IMR-90 (cell line): Measurements from ENCODE around the gene TM4SF1. TPM values are rescaled to one million over a fixed set of nuclear protein-coding genes. Genes with fewer than 3 reads are reported as not detected.

Source experiments
- ATAC-seq: fragments of 200-7000 bp; cut with Tn5 transposase; 2 replicates; pipeline ENCODE4 v1.9.1; 2020; ENCODE audit warnings: low read depth, mild to moderate bottlenecking, moderate library complexity
- BruUV-seq: library from RNA; stranded (reverse); fragments of 400-500 nt; replicated peaks from 2 replicates; lab custom pipeline; 2021; lab: Mats Ljungman, UMichigan
- CTCF ChIA-PET: fragments of 300-600 bp; formaldehyde crosslinking; extraction: SDS; loops from one replicate; lab custom pipeline; 2021; ENCODE audit warnings: antibody characterized with exemption; lab: Yijun Ruan, JAX
- POLR2A ChIA-PET: fragments of 300-600 bp; sonication (Branson Sonifier 250); formaldehyde crosslinking; loops from one replicate; lab custom pipeline; 2022; ENCODE audit warnings: antibody characterized with exemption; ENCODE audit not compliant: unreplicated experiment; lab: Charles Lee
- DNase-seq: peaks from one replicate; pipeline ENCODE4 v3.0.0; 2013
- H2AFZ ChIP-seq: replicated peaks from 2 replicates; pipeline ENCODE3; 2013; ENCODE audit warnings: low read length, mild to moderate bottlenecking; ENCODE audit not compliant: poor library complexity
- H2AK5ac ChIP-seq: 2 replicates; pipeline ENCODE4 v1.6.1; 2013; ENCODE audit warnings: low read depth, low read length, inconsistent platforms
- H2AK9ac ChIP-seq: replicated peaks from 2 replicates; pipeline ENCODE3; 2013; ENCODE audit warnings: mild to moderate bottlenecking, low read depth, low read length, moderate library complexity; ENCODE audit not compliant: poor library complexity
- H2BK120ac ChIP-seq: 2 replicates; pipeline ENCODE4 v1.6.1; 2013; ENCODE audit warnings: low read depth, low read length, inconsistent platforms
- H2BK15ac ChIP-seq: 3 replicates; pipeline ENCODE4 v1.6.1; 2013; ENCODE audit warnings: low read depth, low read length, inconsistent platforms
- H2BK20ac ChIP-seq: 2 replicates; pipeline ENCODE4 v1.6.1; 2013; ENCODE audit warnings: low read depth, mild to moderate bottlenecking, inconsistent platforms, low read length, moderate library complexity
- H2BK5ac ChIP-seq: 2 replicates; pipeline ENCODE4 v1.6.1; 2013; ENCODE audit warnings: mild to moderate bottlenecking, low read depth, low read length, inconsistent platforms; ENCODE audit not compliant: poor library complexity, severe bottlenecking
- H3K14ac ChIP-seq: replicated peaks from 2 replicates; pipeline ENCODE4 v1.6.1; 2013; ENCODE audit warnings: low read depth, low read length, inconsistent platforms
- H3K18ac ChIP-seq: 2 replicates; pipeline ENCODE4 v1.6.1; 2013; ENCODE audit warnings: low read depth, low read length, control low read depth
- H3K23ac ChIP-seq: 2 replicates; pipeline ENCODE4 v1.6.1; 2013; ENCODE audit warnings: low read depth, low read length, inconsistent platforms
- H3K27ac ChIP-seq: 2 replicates; pipeline ENCODE4 v1.5.1; 2013; ENCODE audit warnings: mild to moderate bottlenecking, control low read depth, low read length; ENCODE audit not compliant: insufficient read depth
- H3K27me3 ChIP-seq: 2 replicates; pipeline ENCODE4 v1.6.1; 2013; ENCODE audit warnings: low read length; ENCODE audit not compliant: control insufficient read depth, insufficient read depth
- H3K36me3 ChIP-seq: 2 replicates; pipeline ENCODE4 v1.6.1; 2013; ENCODE audit warnings: low read length, mixed read lengths; ENCODE audit not compliant: control insufficient read depth, insufficient read depth
- H3K4ac ChIP-seq: 2 replicates; pipeline ENCODE4 v1.6.1; 2013; ENCODE audit warnings: low read depth, low read length, inconsistent platforms
- H3K4me1 ChIP-seq: 2 replicates; pipeline ENCODE4 v1.6.1; 2013; ENCODE audit warnings: low read length, mixed read lengths; ENCODE audit not compliant: control insufficient read depth, insufficient read depth
- H3K4me2 ChIP-seq: 2 replicates; pipeline ENCODE4 v1.6.1; 2013; ENCODE audit warnings: low read depth, mild to moderate bottlenecking, control low read depth, low read length, moderate library complexity
- H3K4me3 ChIP-seq: 2 replicates; pipeline ENCODE4 v1.5.1; 2013; ENCODE audit warnings: low read depth, mild to moderate bottlenecking, control low read depth, low read length, moderate library complexity; ENCODE audit not compliant: insufficient read depth
- H3K56ac ChIP-seq: 2 replicates; pipeline ENCODE4 v1.6.1; 2013; ENCODE audit warnings: low read length, inconsistent platforms; ENCODE audit not compliant: insufficient read depth; ENCODE audit errors: extremely low read depth
- H3K79me1 ChIP-seq, 2 experiments: 2 replicates each; pipeline ENCODE4 v1.6.1; 2013; ENCODE audit warnings: low read length in 2 of 2, inconsistent platforms in 1 of 2, low read depth in 1 of 2
- H3K9ac ChIP-seq: 2 replicates; pipeline ENCODE4 v1.6.1; 2013; ENCODE audit warnings: low read depth, low read length, control low read depth
- H3K9me1 ChIP-seq: 2 replicates; pipeline ENCODE4 v1.6.1; 2013; ENCODE audit warnings: low read length, inconsistent platforms; ENCODE audit not compliant: insufficient read depth
- H3K9me3 ChIP-seq: 2 replicates; pipeline ENCODE4 v1.6.1; 2013; ENCODE audit warnings: low read length; ENCODE audit not compliant: control insufficient read depth, insufficient read depth
- H4K20me1 ChIP-seq: 2 replicates; pipeline ENCODE4 v1.6.1; 2013; ENCODE audit warnings: low read length, inconsistent platforms; ENCODE audit not compliant: insufficient read depth
- H4K5ac ChIP-seq: 2 replicates; pipeline ENCODE4 v1.6.1; 2013; ENCODE audit warnings: mild to moderate bottlenecking, low read depth, low read length, control low read depth
- H4K8ac ChIP-seq, 2 experiments: 2 replicates each; pipeline ENCODE4 v1.6.1; 2013; ENCODE audit warnings: low read depth in 2 of 2, low read length in 2 of 2, control low read depth in 1 of 2, inconsistent platforms in 1 of 2
- H4K91ac ChIP-seq: 2 replicates; pipeline ENCODE4 v1.6.1; 2013; ENCODE audit warnings: low read depth, low read length, inconsistent platforms; ENCODE audit not compliant: insufficient read depth
- BHLHE40 ChIP-seq: fragments of 150-350 bp; IDR thresholded peaks from 2 replicates; pipeline ENCODE4 v1.6.1; 2016; ENCODE audit warnings: mild to moderate bottlenecking, low read depth, low read length
- CEBPB ChIP-seq: IDR thresholded peaks from 2 replicates; pipeline ENCODE4 v1.6.1; 2012; ENCODE audit warnings: low read depth, low read length, improper control_type of control experiment
- CHD1 ChIP-seq: IDR thresholded peaks from 2 replicates; pipeline ENCODE4 v1.6.1; 2012; ENCODE audit warnings: low read depth, low read length, improper control_type of control experiment
- FOS ChIP-seq: fragments of 150-350 bp; IDR thresholded peaks from 2 replicates; pipeline ENCODE4 v1.6.1; 2016; ENCODE audit warnings: low read depth, low read length
- MAFK ChIP-seq: IDR thresholded peaks from 2 replicates; pipeline ENCODE4 v1.6.1; 2012; ENCODE audit warnings: low read depth, low read length, improper control_type of control experiment
- MAZ ChIP-seq: IDR thresholded peaks from 2 replicates; pipeline ENCODE4 v1.6.1; 2012; ENCODE audit warnings: low read depth, mild to moderate bottlenecking, low read length, improper control_type of control experiment, moderate library complexity, borderline replicate concordance
- MXI1 ChIP-seq: IDR thresholded peaks from 2 replicates; pipeline ENCODE4 v1.6.1; 2012; ENCODE audit warnings: low read depth, mild to moderate bottlenecking, low read length, moderate library complexity, borderline replicate concordance
- NFE2L2 ChIP-seq: fragments of 150-350 bp; IDR thresholded peaks from 2 replicates; pipeline ENCODE4 v1.6.1; 2016; ENCODE audit warnings: low read depth, mild to moderate bottlenecking, low read length
- POLR2A ChIP-seq: IDR thresholded peaks from 2 replicates; pipeline ENCODE4 v1.6.1; 2012; ENCODE audit warnings: mild to moderate bottlenecking, low read depth, low read length
- RAD21 ChIP-seq: IDR thresholded peaks from 2 replicates; pipeline ENCODE4 v1.6.1; 2012; ENCODE audit warnings: low read length, improper control_type of control experiment
- RCOR1 ChIP-seq: IDR thresholded peaks from 2 replicates; pipeline ENCODE4 v1.6.1; 2012; ENCODE audit warnings: mild to moderate bottlenecking, low read length, improper control_type of control experiment; ENCODE audit not compliant: insufficient replicate concordance
- RFX5 ChIP-seq: IDR thresholded peaks from 2 replicates; pipeline ENCODE4 v1.8.0; 2012; ENCODE audit warnings: low read depth, mild to moderate bottlenecking, low read length, moderate library complexity
- SMC3 ChIP-seq: fragments of 150-350 bp; IDR thresholded peaks from 2 replicates; pipeline ENCODE4 v1.6.1; 2016; ENCODE audit warnings: low read depth, mild to moderate bottlenecking, antibody characterized with exemption, low read length, moderate library complexity
- USF2 ChIP-seq: fragments of 150-350 bp; IDR thresholded peaks from 2 replicates; pipeline ENCODE4 v1.6.1; 2017; ENCODE audit warnings: mild to moderate bottlenecking, antibody characterized with exemption, low read length, low read depth
- WGBS, 2 experiments: methylation state at CpG; one replicate each; pipeline versions ENCODE4 v1.1.5 to v1.1.7; 2013; ENCODE audit warnings: missing lambda C conversion rate in 2 of 2; ENCODE audit not compliant: insufficient read length in 1 of 2; ENCODE audit errors: extremely low coverage in 2 of 2; 5-methylcytosine and 5-hydroxymethylcytosine counted together
- dilution Hi-C: fragments of 300-500 bp; cut with HindIII; formaldehyde crosslinking; loops from one replicate; pipeline ENCODE4 v1.14.3; 2018; ENCODE audit warnings: low sequenced_read_pairs; ENCODE audit not compliant: unreplicated experiment
- in situ Hi-C: fragments of 300-500 bp; cut with MboI; formaldehyde crosslinking; loops from 3 replicates; pipeline ENCODE4 v1.14.3; 2019; ENCODE audit warnings: low sequenced_read_pairs, inconsistent platforms, mixed read lengths
- intact Hi-C: fragments of 100-400 bp; cut with micrococcal nuclease; formaldehyde crosslinking; loops from 2 replicates; pipeline ENCODE4 v1.10.0; 2022
- polyA plus RNA-seq, 3 experiments: library from polyadenylated mRNA; depleted of rRNA; stranded (reverse); fragments of >200 nt; gene quantifications; 2 replicates each; pipeline ENCODE4 v1.2.3, GENCODE V29; 2012; ENCODE audit warnings: low replicate concordance in 1 of 3
- total RNA-seq: library from RNA; depleted of rRNA; stranded (reverse); fragments of >200 nt; gene quantifications from 2 replicates; pipeline ENCODE4 v1.2.3, GENCODE V29; 2012
- TF ChIP-seq, protein P1 (sequence below): conservative IDR thresholded peaks from 2 replicates; pipeline ENCODE4 v1.5.1; 2012; ENCODE audit warnings: mild to moderate bottlenecking, low read depth, low read length, improper control_type of control experiment
- TF ChIP-seq, protein P2 (sequence below): fragments of 150-350 bp; IDR thresholded peaks from 2 replicates; pipeline ENCODE4 v1.6.1; 2016; ENCODE audit warnings: low read depth, mild to moderate bottlenecking, low read length, moderate library complexity, borderline replicate concordance

The TM4SF1 gene
- total and polyA plus RNA-seq, 2 of the 4 experiments (the other 2 are of a cell fraction): 232 to 302 TPM

DNA sequence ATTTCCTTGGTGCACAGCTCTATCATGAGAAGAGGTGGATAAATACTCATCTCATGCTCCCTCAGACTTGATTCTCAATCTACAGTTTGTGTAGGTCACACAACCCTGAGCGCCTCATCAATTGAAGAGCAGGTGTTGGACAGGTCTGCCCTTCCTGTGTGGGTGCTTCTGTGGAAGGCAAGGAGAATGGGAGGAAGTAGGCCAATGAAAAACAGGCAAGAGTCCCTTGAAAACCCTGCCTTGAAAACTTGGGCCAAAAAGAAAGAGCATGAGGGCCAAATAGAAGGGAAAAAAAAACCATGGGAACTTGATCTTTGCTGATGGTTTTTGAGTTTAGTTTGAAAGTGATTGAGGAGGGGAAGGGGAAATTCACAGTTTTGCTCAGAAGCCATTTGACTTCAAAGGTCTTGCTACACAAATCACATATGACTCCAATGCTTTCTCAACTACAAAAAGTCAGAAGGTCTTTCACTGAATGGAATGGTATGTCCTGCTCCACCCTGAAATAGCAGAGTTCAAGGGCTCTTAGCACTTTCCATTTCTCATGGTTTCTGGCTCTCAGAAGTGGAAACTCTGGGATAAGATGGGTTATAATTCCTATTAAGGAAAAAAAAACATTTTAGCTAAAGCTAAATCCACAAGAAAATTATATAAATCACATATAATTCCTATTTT lies 37.2 kb upstream of the TM4SF1 start:
- CTCF ChIA-PET: no interaction called here

More for the DNA sequence above, 37.2 kb upstream of the TM4SF1 start:
- Histone ChIP-seq H3K4me1 (no peaks in the 10 kb centered on the region; the same call in 1 of the 2 replicates), H2BK120ac (no peak overlapping the region), H3K36me3 (no peaks in the 10 kb centered on the region), H3K23ac (no peak overlapping the region; the same call in 1 of the 2 replicates), H3K18ac (no peak overlapping the region), H3K4me2 (no peak overlapping the region), H3K9me3 (no peaks in the 10 kb centered on the region), H2BK5ac (no peak overlapping the region), H4K91ac (no peak overlapping the region), H2AFZ (no peak overlapping the region), H3K4me3 (no peak overlapping the region), H3K4ac (no peak overlapping the region), H3K9me1 (no peaks in the 10 kb centered on the region), H3K27me3 (no peaks in the 10 kb centered on the region), H2AK5ac (0 out of 2 replicates have a peak overlapping the region, but pooled peaks have one; percentile 51), H2BK20ac (no peak overlapping the region), H4K5ac (no peak overlapping the region), H3K56ac (no peak overlapping the region), H4K20me1 (no peaks in the 10 kb centered on the region), H3K14ac (no peak overlapping the region), H2AK9ac (no peak overlapping the region), H3K79me1 (no peaks in the 10 kb centered on the region), H3K27ac (no peak overlapping the region), H2BK15ac (0 out of 3 replicates have a peak overlapping the region, but pooled peaks have one; percentile 10), H4K8ac (no peak overlapping the region), H3K9ac (no peak overlapping the region)
- dilution Hi-C loops: no loop called here
- no TSS peak for BruUV-seq
- POLR2A ChIA-PET: no interaction called here
- in situ Hi-C loops: no loop called here
- TF ChIP-seq RFX5 (no peak), POLR2A (no peak), FOS (no peak), SMC3 (no peak), CHD1 (no peak), CEBPB (no peak), MAZ (no peak), RAD21 (no peak), BHLHE40 (no peak), RCOR1 (no peak), NFE2L2 (no peak), MAFK (no peak), MXI1 (no peak), USF2 (no peak)
- TF ChIP-seq, protein P1, sequence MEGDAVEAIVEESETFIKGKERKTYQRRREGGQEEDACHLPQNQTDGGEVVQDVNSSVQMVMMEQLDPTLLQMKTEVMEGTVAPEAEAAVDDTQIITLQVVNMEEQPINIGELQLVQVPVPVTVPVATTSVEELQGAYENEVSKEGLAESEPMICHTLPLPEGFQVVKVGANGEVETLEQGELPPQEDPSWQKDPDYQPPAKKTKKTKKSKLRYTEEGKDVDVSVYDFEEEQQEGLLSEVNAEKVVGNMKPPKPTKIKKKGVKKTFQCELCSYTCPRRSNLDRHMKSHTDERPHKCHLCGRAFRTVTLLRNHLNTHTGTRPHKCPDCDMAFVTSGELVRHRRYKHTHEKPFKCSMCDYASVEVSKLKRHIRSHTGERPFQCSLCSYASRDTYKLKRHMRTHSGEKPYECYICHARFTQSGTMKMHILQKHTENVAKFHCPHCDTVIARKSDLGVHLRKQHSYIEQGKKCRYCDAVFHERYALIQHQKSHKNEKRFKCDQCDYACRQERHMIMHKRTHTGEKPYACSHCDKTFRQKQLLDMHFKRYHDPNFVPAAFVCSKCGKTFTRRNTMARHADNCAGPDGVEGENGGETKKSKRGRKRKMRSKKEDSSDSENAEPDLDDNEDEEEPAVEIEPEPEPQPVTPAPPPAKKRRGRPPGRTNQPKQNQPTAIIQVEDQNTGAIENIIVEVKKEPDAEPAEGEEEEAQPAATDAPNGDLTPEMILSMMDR: no peak
- TF ChIP-seq, protein P2, sequence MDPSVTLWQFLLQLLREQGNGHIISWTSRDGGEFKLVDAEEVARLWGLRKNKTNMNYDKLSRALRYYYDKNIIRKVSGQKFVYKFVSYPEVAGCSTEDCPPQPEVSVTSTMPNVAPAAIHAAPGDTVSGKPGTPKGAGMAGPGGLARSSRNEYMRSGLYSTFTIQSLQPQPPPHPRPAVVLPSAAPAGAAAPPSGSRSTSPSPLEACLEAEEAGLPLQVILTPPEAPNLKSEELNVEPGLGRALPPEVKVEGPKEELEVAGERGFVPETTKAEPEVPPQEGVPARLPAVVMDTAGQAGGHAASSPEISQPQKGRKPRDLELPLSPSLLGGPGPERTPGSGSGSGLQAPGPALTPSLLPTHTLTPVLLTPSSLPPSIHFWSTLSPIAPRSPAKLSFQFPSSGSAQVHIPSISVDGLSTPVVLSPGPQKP: no peak
- WGBS, 2 experiments: no CpG with 5 or more reads among the region's 1 CpG
- DNase-seq (no peak), ATAC-seq (no peak)
- intact Hi-C loops: no loop called here
